Left lung (tissue), 10 donors: ENCODE results near the gene BBS9. TPM values are rescaled to one million over a fixed set of nuclear protein-coding genes. Genes with fewer than 3 reads are reported as not detected.

ENCODE experiments used
- ATAC-seq: fragments of 200-7000 bp; cut with Tn5 transposase; one replicate; pipeline ENCODE4 v1.9.1; 2020; ENCODE audit warnings: moderate library complexity
- DNase-seq, 4 donors: peaks; one replicate each; pipeline ENCODE4 v3.0.0-alpha.2; 2013 to 2020
- H3K27ac ChIP-seq, 2 donors: fragments of 200-600 bp; sonication (generic) in 1 of 2; one replicate each; pipeline versions ENCODE4 v1.5.0 to v1.8.0; 2020 to 2021
- H3K27me3 ChIP-seq, 2 donors: fragments of 200-600 bp; sonication (generic) in 1 of 2; one replicate each; pipeline versions ENCODE4 v1.5.0 to v1.8.0; 2020 to 2021
- H3K36me3 ChIP-seq, 2 donors: fragments of 200-600 bp; sonication (generic) in 1 of 2; one replicate each; pipeline versions ENCODE4 v1.5.0 to v1.8.0; 2020 to 2021
- H3K4me1 ChIP-seq, 2 donors: fragments of 200-600 bp; one replicate each; pipeline ENCODE4 v1.8.0; 2021
- H3K4me3 ChIP-seq, 2 donors: fragments of 200-600 bp; sonication (generic) in 1 of 2; one replicate each; pipeline versions ENCODE4 v1.5.0 to v1.8.0; 2020 to 2021; ENCODE audit warnings: mild to moderate bottlenecking in 1 of 2
- H3K9me3 ChIP-seq, 2 donors: fragments of 200-600 bp; sonication (generic) in 1 of 2; one replicate each; pipeline versions ENCODE4 v1.5.0 to v1.8.0; 2020 to 2021
- intact Hi-C, 2 donors: fragments of 100-400 bp; cut with DNase I; formaldehyde crosslinking; loops; one replicate each; pipeline versions ENCODE4 v1.11.2 to v1.14.2; 2022
- polyA plus RNA-seq, 6 donors: library from polyadenylated mRNA; unstranded; fragments of 120-200 nt; gene quantifications; one replicate each; pipeline ENCODE4 v1.2.1, GENCODE V29; 2013; ENCODE audit not compliant: insufficient read length in 6 of 6
- total RNA-seq, 2 donors: library from RNA; stranded (reverse); fragmentation: NEBNext Ultra II Directional; extraction: Animal tissue kit (Norgen Biotek cat#: 25700); gene quantifications; one replicate each; pipeline ENCODE4 v1.2.1, GENCODE V29; 2021
- TF ChIP-seq, protein P1 (sequence below), 2 donors: fragments of 200-600 bp; sonication (generic) in 1 of 2; IDR thresholded peaks; one replicate each; pipeline versions ENCODE4 v1.5.0 to v1.8.0; 2021; ENCODE audit warnings: antibody characterized with exemption in 2 of 2
- donor health status: DM: no; HTN: yes; CAD: no.
- donor health status: DM: no; HTN: no; CAD: no.

BBS9 gene
- total and polyA plus RNA-seq, 8 donors = 14.5 to 25.1 (median 19.1) TPM

DNA sequence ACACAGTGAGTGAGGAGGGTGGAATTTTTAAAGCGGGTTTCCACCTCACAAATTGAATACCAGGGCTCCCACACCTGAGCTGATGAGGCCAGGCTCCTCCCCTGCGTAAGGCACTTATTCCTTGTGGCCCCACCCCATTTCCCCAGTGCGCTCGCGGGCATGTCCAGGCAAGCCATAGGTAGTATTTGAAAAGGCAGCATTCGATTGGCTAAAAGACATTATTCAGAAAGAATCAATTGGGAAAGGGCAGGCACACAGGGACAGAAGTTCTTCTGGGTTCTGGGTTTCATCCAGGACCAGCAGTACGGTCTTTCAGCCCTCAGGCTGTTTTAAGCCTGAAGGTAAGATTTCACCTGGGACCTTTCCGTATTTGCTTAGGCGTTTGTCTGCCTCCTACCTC, 222.3 kb downstream of the BBS9 start:
- Histone ChIP-seq H3K27me3 (no peaks in the 10 kb centered on the region), H3K4me1 (no peaks in the 10 kb centered on the region), H3K4me3 (no peak overlapping the region), H3K27ac (no peak overlapping the region), H3K9me3 (no peaks in the 10 kb centered on the region), H3K36me3 (no peaks in the 10 kb centered on the region)
- no peak for DNase-seq
- intact Hi-C loops = no loop called here
- TF ChIP-seq, protein P1, sequence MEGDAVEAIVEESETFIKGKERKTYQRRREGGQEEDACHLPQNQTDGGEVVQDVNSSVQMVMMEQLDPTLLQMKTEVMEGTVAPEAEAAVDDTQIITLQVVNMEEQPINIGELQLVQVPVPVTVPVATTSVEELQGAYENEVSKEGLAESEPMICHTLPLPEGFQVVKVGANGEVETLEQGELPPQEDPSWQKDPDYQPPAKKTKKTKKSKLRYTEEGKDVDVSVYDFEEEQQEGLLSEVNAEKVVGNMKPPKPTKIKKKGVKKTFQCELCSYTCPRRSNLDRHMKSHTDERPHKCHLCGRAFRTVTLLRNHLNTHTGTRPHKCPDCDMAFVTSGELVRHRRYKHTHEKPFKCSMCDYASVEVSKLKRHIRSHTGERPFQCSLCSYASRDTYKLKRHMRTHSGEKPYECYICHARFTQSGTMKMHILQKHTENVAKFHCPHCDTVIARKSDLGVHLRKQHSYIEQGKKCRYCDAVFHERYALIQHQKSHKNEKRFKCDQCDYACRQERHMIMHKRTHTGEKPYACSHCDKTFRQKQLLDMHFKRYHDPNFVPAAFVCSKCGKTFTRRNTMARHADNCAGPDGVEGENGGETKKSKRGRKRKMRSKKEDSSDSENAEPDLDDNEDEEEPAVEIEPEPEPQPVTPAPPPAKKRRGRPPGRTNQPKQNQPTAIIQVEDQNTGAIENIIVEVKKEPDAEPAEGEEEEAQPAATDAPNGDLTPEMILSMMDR (IDR thresholded peaks at IDR 0.05) = no peak
- no peak for ATAC-seq

GRCh38 chr7:33354201-33354600, 224.8 kb downstream of the BBS9 start:
- Histone ChIP-seq H3K36me3 (no peaks in the 10 kb centered on the region), H3K27ac (no peak overlapping the region), H3K4me1 (no peaks in the 10 kb centered on the region), H3K27me3 (no peaks in the 10 kb centered on the region), H3K9me3 (no peaks in the 10 kb centered on the region), H3K4me3 (no peak overlapping the region)
- TF ChIP-seq, protein P1 (IDR thresholded peaks at IDR 0.05) = no peak
- ATAC-seq = no peak
- no peak for DNase-seq
- intact Hi-C loops = no loop called here

DNA sequence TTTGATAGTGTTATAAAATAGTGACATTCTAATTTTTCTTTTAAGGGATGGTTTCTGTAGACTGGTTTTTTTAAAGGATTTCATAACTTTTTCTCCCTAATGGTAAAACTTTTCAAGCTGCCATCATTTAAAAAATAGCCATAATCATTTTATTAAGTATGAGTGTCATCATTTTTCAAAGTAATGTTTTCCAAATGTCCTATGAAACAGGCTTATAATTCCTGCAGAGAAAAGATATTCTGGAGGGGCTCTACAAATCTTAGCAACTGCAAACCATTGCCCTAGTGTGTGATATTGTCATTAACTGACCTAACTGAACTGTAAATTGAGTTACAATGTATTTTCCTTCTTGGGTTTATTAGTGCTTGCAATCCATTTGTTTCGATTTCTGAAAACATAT, 226.0 kb downstream of the BBS9 start:
- Histone ChIP-seq H3K4me3 (no peak overlapping the region), H3K36me3 (no peaks in the 10 kb centered on the region), H3K27me3 (no peaks in the 10 kb centered on the region), H3K9me3 (no peaks in the 10 kb centered on the region), H3K4me1 (no peaks in the 10 kb centered on the region), H3K27ac (no peak overlapping the region)
- TF ChIP-seq, protein P1 (IDR thresholded peaks at IDR 0.05) = no peak
- DNase-seq = no peak
- intact Hi-C loops = no loop called here
- ATAC-seq = no peak

- intact Hi-C loops = no loop called here
- no peaks in the 10 kb centered on the region for H3K36me3 ChIP-seq
- no peaks in the 10 kb centered on the region for H3K27me3 ChIP-seq
- DNase-seq (no peak), ATAC-seq (no peak)
- no peak overlapping the region for H3K4me3 ChIP-seq
- H3K27ac ChIP-seq = no peak overlapping the region
- H3K9me3 ChIP-seq = no peaks in the 10 kb centered on the region
- TF ChIP-seq, protein P1 (IDR thresholded peaks at IDR 0.05) = no peak
- no peaks in the 10 kb centered on the region for H3K4me1 ChIP-seq
These were observed 227.0 kb downstream of the BBS9 start for GRCh38 chr7:33356336-33356735.

- TF ChIP-seq, protein P1 (IDR thresholded peaks at IDR 0.05) = no peak
- Histone ChIP-seq H3K9me3 (no peaks in the 10 kb centered on the region), H3K36me3 (no peaks in the 10 kb centered on the region), H3K4me1 (no peaks in the 10 kb centered on the region), H3K27me3 (no peaks in the 10 kb centered on the region), H3K4me3 (no peak overlapping the region), H3K27ac (no peak overlapping the region)
- DNase-seq (no peak), ATAC-seq (no peak)
- intact Hi-C loops = no loop called here
These were observed 228.5 kb downstream of the BBS9 start for GRCh38 chr7:33357846-33358245.
